Ovary (tissue), 3 donors: ENCODE results near the gene SHB.

Experiments
- CTCF ChIP-seq, 3 donors: fragments of 450-650 bp in 2 of 3; fragments of 200-600 bp in 1 of 3; IDR thresholded peaks; one replicate each; pipeline versions ENCODE4 v1.5.1 to v1.8.0; 2016 to 2022; ENCODE audit warnings: antibody characterized with exemption in 3 of 3, mild to moderate bottlenecking in 1 of 3
- EP300 ChIP-seq: sonication (generic); formaldehyde crosslinking; IDR thresholded peaks from one replicate; pipeline ENCODE4 v1.6.1; 2017; ENCODE audit warnings: antibody characterized with exemption
- POLR2A ChIP-seq: fragments of 450-650 bp; IDR thresholded peaks from one replicate; pipeline ENCODE4 v1.6.1; 2017; ENCODE audit warnings: antibody characterized with exemption, mild to moderate bottlenecking, moderate library complexity
- donor health status: DM: no; HTN: no; CAD: no.

- TF ChIP-seq CTCF (IDR thresholded peaks at IDR 0.05) (no peak), POLR2A (no peak), EP300 (no peak)
These were observed 82.2 kb downstream of the SHB start for GRCh38 chr9:37986771-37987258.
